Measurements from ENCODE around the gene PSTK. TPM values are rescaled to one million over a fixed set of nuclear protein-coding genes. Genes with fewer than 3 reads are reported as not detected.

Gene PSTK
- total RNA-seq, 6 experiments from 2014 or later: 2.6 to 5.1 (median 4.2) TPM

DNA sequence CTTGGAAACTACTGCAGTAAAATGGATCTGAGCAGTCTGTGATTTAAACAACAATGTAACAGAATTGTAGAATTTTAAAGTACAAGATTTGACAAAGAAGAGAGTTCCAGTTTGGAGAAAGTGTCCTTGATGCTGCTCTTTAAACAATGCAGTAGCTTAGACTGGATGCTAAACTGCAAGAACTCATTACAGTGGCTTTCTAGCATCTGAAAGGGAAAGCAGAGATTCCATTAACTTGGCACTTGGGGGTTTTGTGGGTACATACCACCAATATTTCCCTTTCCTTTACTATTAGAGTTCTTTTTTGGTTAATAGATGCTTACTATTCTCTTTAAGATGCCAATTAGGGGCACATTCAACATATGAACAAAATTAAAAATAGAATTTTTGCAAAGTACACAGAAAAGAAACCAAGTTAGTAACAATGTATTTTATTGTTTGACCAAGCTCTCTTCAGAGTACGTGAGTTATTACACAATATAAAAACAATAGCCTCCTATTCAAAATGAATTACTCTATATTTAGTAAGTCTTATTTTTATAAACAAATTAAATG is 11.9 kb downstream of the PSTK start:
- H3K27me3 Mint-ChIP-seq (ENCODE audit: insufficient read depth): no peaks in the 10 kb centered on the region
- TF ChIP-seq, protein P1, sequence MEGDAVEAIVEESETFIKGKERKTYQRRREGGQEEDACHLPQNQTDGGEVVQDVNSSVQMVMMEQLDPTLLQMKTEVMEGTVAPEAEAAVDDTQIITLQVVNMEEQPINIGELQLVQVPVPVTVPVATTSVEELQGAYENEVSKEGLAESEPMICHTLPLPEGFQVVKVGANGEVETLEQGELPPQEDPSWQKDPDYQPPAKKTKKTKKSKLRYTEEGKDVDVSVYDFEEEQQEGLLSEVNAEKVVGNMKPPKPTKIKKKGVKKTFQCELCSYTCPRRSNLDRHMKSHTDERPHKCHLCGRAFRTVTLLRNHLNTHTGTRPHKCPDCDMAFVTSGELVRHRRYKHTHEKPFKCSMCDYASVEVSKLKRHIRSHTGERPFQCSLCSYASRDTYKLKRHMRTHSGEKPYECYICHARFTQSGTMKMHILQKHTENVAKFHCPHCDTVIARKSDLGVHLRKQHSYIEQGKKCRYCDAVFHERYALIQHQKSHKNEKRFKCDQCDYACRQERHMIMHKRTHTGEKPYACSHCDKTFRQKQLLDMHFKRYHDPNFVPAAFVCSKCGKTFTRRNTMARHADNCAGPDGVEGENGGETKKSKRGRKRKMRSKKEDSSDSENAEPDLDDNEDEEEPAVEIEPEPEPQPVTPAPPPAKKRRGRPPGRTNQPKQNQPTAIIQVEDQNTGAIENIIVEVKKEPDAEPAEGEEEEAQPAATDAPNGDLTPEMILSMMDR (IDR thresholded peaks at IDR 0.05): no peak
- no peak for DNase-seq
- H3K36me3 Mint-ChIP-seq (ENCODE audit: low read depth): peaks cover 18% of the 10 kb centered on the region
- H3K9me3 Mint-ChIP-seq: no peaks in the 10 kb centered on the region
- no peak overlapping the region for H3K27ac Mint-ChIP-seq
- peaks cover 17% of the 10 kb centered on the region for H3K4me1 Mint-ChIP-seq (ENCODE audit: low read depth)
- H3K4me3 Mint-ChIP-seq: no peak overlapping the region

DNA sequence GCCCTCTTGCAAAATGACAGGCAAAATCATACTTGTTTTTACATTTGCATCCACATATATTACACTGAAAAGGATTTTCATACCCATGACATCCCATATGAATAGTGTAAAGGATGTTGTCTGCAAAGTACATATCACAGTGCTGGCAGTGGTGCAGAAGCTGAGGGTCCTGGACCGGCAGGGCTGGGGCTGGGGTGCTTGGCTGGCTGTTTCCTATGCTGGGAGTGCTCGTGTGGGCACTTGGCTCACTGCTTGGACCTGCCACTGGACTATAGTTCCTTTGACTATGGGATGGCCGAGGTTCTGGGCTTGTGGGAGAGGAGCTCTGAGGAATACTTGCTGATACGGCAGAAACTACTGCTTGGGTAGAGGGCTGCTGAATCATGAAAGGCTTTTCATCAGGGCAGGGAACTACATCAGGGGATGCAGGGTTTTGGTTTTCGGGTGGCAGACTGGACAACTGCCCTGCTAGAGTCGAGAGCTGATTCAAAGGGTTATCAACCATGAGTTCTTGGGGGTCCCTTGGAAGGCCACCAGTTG is 13.7 kb downstream of the PSTK start:
- peaks cover 18% of the 10 kb centered on the region for H3K36me3 Mint-ChIP-seq (ENCODE audit: low read depth)
- no peak overlapping the region for H3K4me3 Mint-ChIP-seq
- no peak for DNase-seq
- no peaks in the 10 kb centered on the region for H3K27me3 Mint-ChIP-seq (ENCODE audit: insufficient read depth)
- TF ChIP-seq, protein P1 (IDR thresholded peaks at IDR 0.05): no peak
- H3K4me1 Mint-ChIP-seq (ENCODE audit: low read depth): peaks cover 9% of the 10 kb centered on the region
- H3K9me3 Mint-ChIP-seq: no peaks in the 10 kb centered on the region
- no peak overlapping the region for H3K27ac Mint-ChIP-seq

DNA sequence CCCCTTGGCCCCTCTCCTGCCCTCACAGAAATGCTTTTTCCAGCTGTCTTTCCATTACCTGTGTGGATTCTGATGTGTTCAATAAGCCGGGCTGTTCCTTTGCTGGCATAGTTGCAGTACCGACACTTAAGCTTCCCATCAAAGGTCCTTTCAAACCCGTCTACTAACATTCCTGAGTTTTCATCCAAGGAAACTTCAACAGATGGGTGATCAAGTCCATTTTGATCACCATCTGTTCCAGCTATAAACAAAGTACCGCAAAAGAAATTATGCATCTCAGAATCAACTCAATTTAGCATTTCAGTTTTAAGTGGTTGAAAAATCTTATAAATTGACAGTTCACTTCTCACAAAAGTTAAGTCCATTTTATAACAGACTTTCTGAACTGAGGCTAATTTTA is 15.7 kb downstream of the PSTK start:
- peaks cover 18% of the 10 kb centered on the region for H3K36me3 Mint-ChIP-seq (ENCODE audit: low read depth)
- H3K27me3 Mint-ChIP-seq (ENCODE audit: insufficient read depth): no peaks in the 10 kb centered on the region
- no peaks in the 10 kb centered on the region for H3K4me1 Mint-ChIP-seq (ENCODE audit: low read depth)
- no peaks in the 10 kb centered on the region for H3K9me3 Mint-ChIP-seq
- no peak overlapping the region for H3K4me3 Mint-ChIP-seq
- no peak overlapping the region for H3K27ac Mint-ChIP-seq
- DNase-seq: no peak
- TF ChIP-seq, protein P1 (IDR thresholded peaks at IDR 0.05): no peak

DNA sequence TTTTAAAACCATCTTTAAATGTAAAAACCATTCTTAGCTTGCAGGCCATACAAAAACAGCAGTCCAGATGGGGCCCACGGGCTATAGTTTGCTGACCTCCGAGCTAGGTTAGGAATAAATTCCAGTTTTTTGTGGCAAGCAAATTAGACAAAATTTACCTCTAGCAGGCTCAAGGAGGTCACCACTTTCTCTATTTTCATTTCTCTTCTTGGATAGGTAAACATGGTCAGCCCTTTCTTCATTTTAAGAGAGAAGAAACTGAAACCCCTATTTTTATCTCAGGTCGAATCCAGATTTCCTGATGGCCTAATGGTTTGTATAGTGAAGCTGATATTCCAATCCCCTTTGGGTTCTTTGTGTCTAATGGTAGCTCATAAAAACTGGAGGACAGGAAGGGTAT is 17.7 kb downstream of the PSTK start:
- DNase-seq: no peak
- TF ChIP-seq, protein P1 (IDR thresholded peaks at IDR 0.05): no peak
- no peaks in the 10 kb centered on the region for H3K27me3 Mint-ChIP-seq (ENCODE audit: insufficient read depth)
- no peaks in the 10 kb centered on the region for H3K9me3 Mint-ChIP-seq
- peaks cover 18% of the 10 kb centered on the region for H3K36me3 Mint-ChIP-seq (ENCODE audit: low read depth)
- no peak overlapping the region for H3K4me3 Mint-ChIP-seq
- H3K4me1 Mint-ChIP-seq (ENCODE audit: low read depth): no peaks in the 10 kb centered on the region
- no peak overlapping the region for H3K27ac Mint-ChIP-seq

DNA sequence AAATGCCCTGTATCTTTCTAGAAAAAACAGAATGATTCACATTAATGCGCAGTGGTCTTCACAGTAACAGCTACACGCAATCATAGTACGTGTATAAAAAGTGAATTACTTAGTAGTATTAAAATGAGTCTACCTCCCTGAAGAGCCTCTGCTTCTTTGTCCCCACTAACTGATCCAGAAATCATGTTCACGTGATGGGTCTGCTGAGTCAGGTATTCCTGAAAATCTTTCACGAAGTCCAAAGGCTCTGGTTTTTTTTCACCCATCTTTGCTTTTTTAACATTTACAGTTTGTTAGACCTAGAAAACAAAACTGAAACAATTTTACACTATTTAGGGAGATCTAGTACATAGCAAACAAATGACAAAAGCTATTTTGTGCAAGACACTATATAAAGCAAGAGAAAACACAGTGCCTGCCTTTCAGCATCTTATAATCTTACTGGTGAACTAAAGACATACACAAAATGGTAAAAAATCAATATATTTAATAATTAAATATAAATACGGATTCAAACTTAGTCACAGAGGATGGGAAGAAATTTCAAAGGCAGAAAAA is 18.2 kb downstream of the PSTK start:
- Mint-ChIP-seq H3K27me3 (ENCODE audit: insufficient read depth) (no peaks in the 10 kb centered on the region), H3K4me1 (ENCODE audit: low read depth) (no peaks in the 10 kb centered on the region), H3K27ac (no peak overlapping the region), H3K36me3 (ENCODE audit: low read depth) (peaks cover 18% of the 10 kb centered on the region), H3K4me3 (no peak overlapping the region), H3K9me3 (no peaks in the 10 kb centered on the region)
- TF ChIP-seq, protein P1 (IDR thresholded peaks at IDR 0.05): no peak
- no peak for DNase-seq

Data from HFFc6 (cell line).